ENCODE data around the gene GNS. TPM values are rescaled to one million over a fixed set of nuclear protein-coding genes. Genes with fewer than 3 reads are reported as not detected.

The GNS gene
- total RNA-seq (2022) = 85.1 and 93.5 TPM in 2 replicates
- Bru-seq, nascent RNA = percentile 73 among the genes with signal in this experiment
- BruChase-seq, experiment 1, labeled RNA remaining after a 6-hour chase = percentile 85 among the genes with signal in this experiment
- percentile 70 among the genes with signal in this experiment for BruChase-seq, experiment 2, labeled RNA remaining after a 2-hour chase
- long read RNA-seq, full-length matches to known transcripts = 81 of 101 reads
- long read RNA-seq, partial matches to known transcripts = 4 of 101 reads
- long read RNA-seq, other reads (novel, unspliced or antisense) = 16 of 101 reads

GRCh38 chr12:64759035-64759894 lies at the start of gene GNS:
Gene GNS (minus strand): TSS chr12:64759406. CDS start chr12:64759276, 130 bp downstream.
- H3K9me3 Mint-ChIP-seq (ENCODE audit: low read depth, unreplicated experiment) = no peaks in the 10 kb centered on the region
- TF ChIP-seq CTCF (IDR thresholded peaks at IDR 0.05; ENCODE audit: unreplicated experiment) = no peak
- DNase-seq = peak; percentile 99
- peak within 1 kb of the TSS; percentile 82 for H3K4me3 Mint-ChIP-seq (ENCODE audit: low read depth, unreplicated experiment)
- peak within 1 kb of the TSS; percentile 68 for H3K27ac Mint-ChIP-seq (ENCODE audit: unreplicated experiment)
- TSS peak; percentile 29 for BruUV-seq (replicated peaks)
- CTCF ChIA-PET = interaction anchor here (0.5 to 1.5 kb wide), 3 partner anchors 16 to 338 kb away, joined by 3 read pairs; no protein-coding TSS in a partner anchor
- no peaks in the 10 kb centered on the region for H3K27me3 Mint-ChIP-seq (ENCODE audit: unreplicated experiment)
- intact Hi-C loops (cut with micrococcal nuclease; ENCODE audit: unreplicated experiment) = no loop called here
- no peaks in the 10 kb centered on the region for H3K4me1 Mint-ChIP-seq (ENCODE audit: low read depth, unreplicated experiment)
- peaks cover 19% of the 10 kb centered on the region for H3K36me3 Mint-ChIP-seq (ENCODE audit: insufficient read depth, unreplicated experiment)

- no TSS peak for BruUV-seq (replicated peaks)
- Mint-ChIP-seq H3K36me3 (ENCODE audit: insufficient read depth, unreplicated experiment) (peaks cover 8% of the 10 kb centered on the region), H3K4me3 (ENCODE audit: low read depth, unreplicated experiment) (no peak overlapping the region), H3K4me1 (ENCODE audit: low read depth, unreplicated experiment) (peaks cover 42% of the 10 kb centered on the region), H3K27ac (ENCODE audit: unreplicated experiment) (peak overlapping the region; percentile 40), H3K27me3 (ENCODE audit: unreplicated experiment) (no peaks in the 10 kb centered on the region), H3K9me3 (ENCODE audit: low read depth, unreplicated experiment) (no peaks in the 10 kb centered on the region)
- intact Hi-C loops (cut with micrococcal nuclease; ENCODE audit: unreplicated experiment) = no loop called here
- TF ChIP-seq CTCF (IDR thresholded peaks at IDR 0.05; ENCODE audit: unreplicated experiment) = no peak
- DNase-seq = no peak
- CTCF ChIA-PET = no interaction called here
These were observed 48.9 kb upstream of the GNS start for GRCh38 chr12:64808110-64808509.

DNA sequence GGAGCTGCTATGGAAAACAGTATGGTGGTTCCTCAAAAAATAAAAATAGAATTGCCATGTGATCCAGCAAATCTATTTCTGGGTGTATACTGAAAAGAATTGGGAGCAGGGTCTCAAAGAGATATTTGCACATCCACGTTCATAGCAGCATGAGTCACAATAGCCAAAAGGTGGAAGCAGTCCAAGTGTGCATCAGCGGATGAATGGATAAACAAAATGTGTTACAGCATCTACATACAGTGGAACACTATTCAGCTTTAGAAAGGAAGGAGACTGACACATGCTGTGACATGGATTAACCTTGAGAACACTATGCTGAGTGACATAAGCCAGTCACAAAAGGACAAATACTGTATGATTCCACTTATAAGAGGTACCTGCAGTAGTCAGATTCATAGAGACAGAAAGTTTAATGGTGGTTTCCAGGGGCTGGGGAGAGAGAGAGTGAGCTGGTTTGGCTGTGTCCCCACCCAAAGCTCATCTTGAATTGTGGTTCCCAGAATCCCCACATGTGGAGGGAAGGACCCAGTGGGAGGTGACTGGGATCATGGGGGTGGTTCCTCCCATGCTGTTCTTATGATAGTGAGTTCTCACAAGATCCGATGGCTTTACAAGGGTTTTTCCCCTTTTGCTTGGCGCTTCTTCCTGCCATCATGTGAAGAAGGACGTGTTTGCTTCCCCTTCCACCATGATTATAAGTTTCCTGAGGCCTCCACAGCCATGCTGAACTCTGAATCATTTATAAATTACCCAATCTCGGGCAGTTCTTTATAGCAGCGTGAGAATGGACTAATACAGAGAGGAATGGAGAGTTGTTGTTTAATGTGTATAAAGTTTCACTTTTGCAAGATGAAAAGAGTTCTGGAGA lies 47.6 kb upstream of the GNS start:
- Mint-ChIP-seq H3K36me3 (ENCODE audit: insufficient read depth, unreplicated experiment) (peaks cover 4% of the 10 kb centered on the region), H3K9me3 (ENCODE audit: low read depth, unreplicated experiment) (no peaks in the 10 kb centered on the region), H3K4me1 (ENCODE audit: low read depth, unreplicated experiment) (peaks cover 42% of the 10 kb centered on the region), H3K27ac (ENCODE audit: unreplicated experiment) (no peak overlapping the region), H3K4me3 (ENCODE audit: low read depth, unreplicated experiment) (no peak overlapping the region), H3K27me3 (ENCODE audit: unreplicated experiment) (no peaks in the 10 kb centered on the region)
- intact Hi-C loops (cut with micrococcal nuclease; ENCODE audit: unreplicated experiment) = no loop called here
- no TSS peak for BruUV-seq (replicated peaks)
- CTCF ChIA-PET = interaction anchor here (0.7 kb wide), 1 partner anchor 11 kb away, joined by 3 read pairs; no protein-coding TSS in a partner anchor
- TF ChIP-seq CTCF (IDR thresholded peaks at IDR 0.05; ENCODE audit: unreplicated experiment) = no peak
- DNase-seq = no peak

- TF ChIP-seq CTCF (IDR thresholded peaks at IDR 0.05; ENCODE audit: unreplicated experiment) = no peak
- Mint-ChIP-seq H3K4me1 (ENCODE audit: low read depth, unreplicated experiment) (peaks cover 44% of the 10 kb centered on the region), H3K27ac (ENCODE audit: unreplicated experiment) (no peak overlapping the region), H3K9me3 (ENCODE audit: low read depth, unreplicated experiment) (no peaks in the 10 kb centered on the region), H3K27me3 (ENCODE audit: unreplicated experiment) (no peaks in the 10 kb centered on the region), H3K36me3 (ENCODE audit: insufficient read depth, unreplicated experiment) (peaks cover 4% of the 10 kb centered on the region), H3K4me3 (ENCODE audit: low read depth, unreplicated experiment) (no peak overlapping the region)
- intact Hi-C loops (cut with micrococcal nuclease; ENCODE audit: unreplicated experiment) = no loop called here
- DNase-seq = no peak
- BruUV-seq (replicated peaks) = no TSS peak
- CTCF ChIA-PET = interaction anchor here (0.7 kb wide), 1 partner anchor 12 kb away, joined by 3 read pairs; no protein-coding TSS in a partner anchor
These were observed 47.0 kb upstream of the GNS start for GRCh38 chr12:64806173-64806572.

Data from Calu3 (cell line).